HG02798 (cell line): Measurements from ENCODE around the gene AMBRA1.

Experiments used
- ATAC-seq: cut with Tn5 transposase; IDR thresholded peaks from one replicate; pipeline ENCODE4 v1.9.1; 2021; ENCODE audit warnings: mild to moderate bottlenecking; ENCODE audit not compliant: unreplicated experiment, poor library complexity

The AMBRA1 gene

DNA sequence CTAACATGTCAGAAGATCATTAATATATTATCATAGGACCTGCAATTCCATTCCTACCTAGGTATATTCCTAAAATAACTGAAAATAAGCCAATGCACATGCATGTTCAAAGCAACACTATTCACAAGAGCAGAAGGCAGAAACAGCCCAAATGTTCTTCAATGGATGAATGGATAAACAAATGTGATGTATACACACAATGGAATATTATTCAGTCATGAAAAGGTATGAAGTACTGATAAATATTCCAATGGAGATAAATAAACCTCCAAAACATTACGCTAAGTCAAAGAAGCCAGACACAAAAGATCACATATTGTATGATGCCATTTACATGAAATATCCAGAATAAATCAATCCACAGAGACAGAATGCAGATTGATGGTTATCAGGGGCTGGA, 16.8 kb downstream of the AMBRA1 start:
- no peak for ATAC-seq

GRCh38 chr11:46574656-46575055, 19.2 kb downstream of the AMBRA1 start:
- no peak for ATAC-seq

DNA sequence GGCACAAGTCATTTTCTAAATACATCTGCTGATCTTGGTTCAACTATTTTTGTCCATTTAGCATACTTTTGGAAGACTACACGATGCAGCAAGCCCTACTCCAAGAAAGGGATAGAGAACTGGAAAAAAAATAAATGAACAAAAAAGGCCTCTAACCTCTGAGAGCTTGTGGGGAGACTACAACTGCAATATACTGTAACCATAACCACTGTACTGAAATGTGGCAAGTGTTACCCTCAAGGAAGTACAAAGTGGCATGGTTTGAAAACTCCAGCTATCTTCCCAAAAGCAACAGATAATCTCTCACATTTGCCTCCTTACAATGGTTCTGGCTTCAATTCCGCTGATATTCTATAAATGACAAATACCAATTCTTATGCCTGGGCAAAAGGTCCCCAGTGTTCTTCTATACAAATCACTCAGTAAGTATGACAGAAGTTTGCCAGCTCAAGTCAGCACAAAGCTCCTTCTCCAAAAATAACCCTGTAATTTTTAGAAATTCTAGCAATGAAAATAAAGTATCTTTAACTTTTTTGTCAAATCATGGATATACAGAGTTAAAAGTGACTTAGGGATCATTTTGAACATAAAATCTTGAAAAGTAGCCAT, 22.9 kb downstream of the AMBRA1 start:
- ATAC-seq, result no peak

- no peak for ATAC-seq
Measured at GRCh38 chr11:46565232-46565840, 28.5 kb downstream of the AMBRA1 start.

DNA sequence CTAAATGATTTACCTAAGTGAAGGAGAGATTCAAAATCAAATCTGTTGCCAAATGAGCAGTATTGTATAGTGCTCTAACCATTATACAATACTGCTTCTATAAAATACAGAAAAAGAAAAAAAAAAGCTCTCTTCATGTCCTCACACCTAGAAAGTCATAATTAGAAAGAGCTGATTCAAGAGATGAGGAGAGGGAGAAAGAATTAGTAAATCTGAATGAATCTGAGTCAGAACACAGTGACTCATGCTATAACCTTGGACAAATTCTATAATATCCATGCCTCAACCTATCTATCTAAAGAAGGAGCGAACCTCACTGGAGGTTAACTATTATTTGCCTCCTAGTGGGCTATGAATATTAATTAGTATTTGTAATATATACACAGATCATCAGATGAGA, 29.4 kb downstream of the AMBRA1 start:
- ATAC-seq, result no peak

- no peak for ATAC-seq
Measured at GRCh38 chr11:46562527-46562926, 31.3 kb downstream of the AMBRA1 start.

- no peak for ATAC-seq
Measured at GRCh38 chr11:46560300-46560991, 33.4 kb downstream of the AMBRA1 start.

GRCh38 chr11:46559815-46560214, 34.0 kb downstream of the AMBRA1 start:
- no peak for ATAC-seq

DNA sequence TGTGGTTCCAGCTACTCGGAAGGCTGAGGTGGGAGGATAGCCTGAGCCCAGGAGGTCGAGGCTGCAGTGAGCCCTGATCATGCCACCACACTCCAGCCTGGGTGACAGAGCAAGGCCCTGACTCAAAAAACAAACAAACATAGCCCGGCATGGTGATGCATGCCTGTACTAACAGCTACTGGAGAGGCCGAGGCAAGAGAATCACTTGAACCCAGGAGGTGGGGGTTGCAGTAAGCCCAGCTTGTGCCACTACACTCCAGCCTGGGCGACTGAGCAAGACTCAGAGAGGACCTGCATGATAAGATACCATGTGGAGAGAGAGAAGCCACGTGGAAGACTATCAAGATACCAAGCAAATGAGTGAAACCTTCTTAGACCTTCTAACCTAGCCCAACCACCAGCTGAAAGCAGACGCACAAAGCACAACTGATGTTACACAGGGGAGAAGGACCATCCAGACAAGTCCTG, 36.1 kb downstream of the AMBRA1 start:
- ATAC-seq, result no peak

- ATAC-seq, result peak; percentile 40
Measured at GRCh38 chr11:46555267-46556054, 38.4 kb downstream of the AMBRA1 start.

- ATAC-seq, result no peak
Measured at GRCh38 chr11:46554213-46555147, 39.3 kb downstream of the AMBRA1 start.

GRCh38 chr11:46553814-46554212, 40.0 kb downstream of the AMBRA1 start:
- no peak for ATAC-seq

GRCh38 chr11:46551261-46551660, 42.6 kb downstream of the AMBRA1 start:
- no peak for ATAC-seq

GRCh38 chr11:46547579-46547978, 46.2 kb downstream of the AMBRA1 start:
- no peak for ATAC-seq

DNA sequence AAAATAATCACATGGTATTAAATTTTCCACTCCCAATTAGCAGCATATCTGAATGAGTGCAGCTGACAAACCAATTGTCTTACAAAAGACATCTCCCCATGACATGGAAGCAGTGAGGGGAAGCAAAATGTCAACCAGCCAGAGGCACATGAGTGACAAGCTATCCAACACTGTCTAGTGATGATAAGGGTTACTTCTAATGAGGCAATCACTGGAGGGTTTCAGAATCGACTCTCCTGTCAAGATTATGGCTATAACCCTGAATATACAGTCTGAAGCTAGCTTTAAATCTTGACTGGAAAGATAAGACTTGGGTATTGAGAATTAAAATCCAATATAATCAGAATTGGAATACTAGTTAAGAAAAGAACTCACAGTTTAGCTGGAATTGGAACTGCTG, 50.3 kb downstream of the AMBRA1 start:
- no peak for ATAC-seq

GRCh38 chr11:46541593-46542371, 52.0 kb downstream of the AMBRA1 start:
- ATAC-seq, result no peak

DNA sequence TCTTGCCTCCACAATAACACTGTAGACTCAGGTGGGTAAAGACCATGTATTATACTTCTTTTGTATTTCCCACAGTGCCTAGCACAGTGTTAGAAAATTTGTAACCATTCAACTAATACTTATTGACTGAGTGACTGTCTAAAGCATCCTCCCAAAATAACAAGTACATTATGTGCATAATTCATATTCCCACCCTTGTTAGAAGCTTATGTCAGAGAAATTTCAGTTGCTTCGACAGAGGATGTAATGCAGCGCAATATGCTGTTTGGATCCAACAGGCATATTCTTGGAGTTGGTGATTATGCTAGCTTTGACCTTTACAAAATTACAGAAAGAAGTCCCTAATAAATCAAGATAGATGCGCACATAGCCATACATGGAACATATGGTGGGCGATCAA, 53.0 kb downstream of the AMBRA1 start:
- ATAC-seq, result no peak

DNA sequence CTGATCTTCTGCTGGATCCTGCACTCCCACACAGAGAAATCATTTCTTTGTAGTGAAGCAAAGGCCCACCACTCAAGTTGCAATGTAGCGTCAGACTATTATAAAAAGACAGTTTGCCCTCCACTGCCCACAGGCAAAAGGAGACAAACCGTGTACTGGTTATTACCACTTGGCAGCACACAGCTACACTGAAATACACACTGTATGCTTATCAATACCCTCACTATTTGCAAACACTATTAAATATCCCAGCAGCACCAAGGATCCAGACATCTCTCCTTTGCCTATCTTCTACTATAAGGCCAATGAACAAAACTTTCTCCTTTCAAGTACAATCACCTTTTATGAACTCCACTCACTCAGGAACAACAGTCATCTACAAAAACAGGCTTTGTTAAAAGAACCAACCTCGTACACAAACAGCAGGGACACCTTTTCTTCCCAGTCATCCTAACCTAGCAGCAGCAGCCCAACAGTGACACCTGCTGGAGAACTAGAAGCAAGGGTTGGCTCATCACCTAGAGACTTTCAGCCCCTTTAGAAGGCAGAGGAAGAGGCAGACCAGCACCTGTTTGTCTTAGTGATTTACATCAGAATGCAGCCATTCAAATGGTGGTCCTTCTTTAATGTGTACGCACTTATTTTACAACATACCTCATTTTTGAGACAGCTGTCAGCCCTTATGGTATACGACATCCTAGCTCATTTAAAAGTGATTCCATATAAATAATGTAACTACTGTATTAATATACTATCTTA, 56.1 kb downstream of the AMBRA1 start:
- peak; percentile 46 for ATAC-seq
